Mesendoderm (in vitro differentiated cells): ENCODE data around the gene EDNRA.

ENCODE experiments used
- DNase-seq: peaks from one replicate; pipeline ENCODE4 v3.0.0; 2013
- H2AK5ac ChIP-seq: 2 replicates; pipeline ENCODE4 v1.6.1; 2013; ENCODE audit warnings: low read length, inconsistent platforms
- H2BK120ac ChIP-seq: 2 replicates; pipeline ENCODE4 v1.6.1; 2013; ENCODE audit warnings: low read depth, mild to moderate bottlenecking, low read length, moderate library complexity, mixed read lengths
- H2BK15ac ChIP-seq: replicated peaks from 2 replicates; pipeline ENCODE4 v1.6.1; 2013; ENCODE audit warnings: low read depth, mild to moderate bottlenecking, moderate library complexity
- H2BK5ac ChIP-seq: 2 replicates; pipeline ENCODE4 v1.6.1; 2013; ENCODE audit warnings: low read length, inconsistent platforms
- H3K18ac ChIP-seq: 2 replicates; pipeline ENCODE4 v1.6.1; 2013; ENCODE audit warnings: mild to moderate bottlenecking, low read length, mixed read lengths
- H3K23ac ChIP-seq: one replicate; pipeline ENCODE4 v1.6.1; 2013; ENCODE audit warnings: low read length
- H3K27ac ChIP-seq: 2 replicates; pipeline ENCODE4 v1.5.1; 2013; ENCODE audit warnings: low read depth, mild to moderate bottlenecking, inconsistent platforms, low read length, moderate library complexity
- H3K27me3 ChIP-seq: 2 replicates; pipeline ENCODE4 v1.6.1; 2013; ENCODE audit warnings: low read length, control low read depth, mild to moderate bottlenecking, inconsistent platforms; ENCODE audit not compliant: insufficient read depth, poor library complexity
- H3K36me3 ChIP-seq: 2 replicates; pipeline ENCODE4 v1.6.1; 2013; ENCODE audit warnings: low read length, inconsistent platforms; ENCODE audit not compliant: control insufficient read depth, insufficient read depth
- H3K4ac ChIP-seq: one replicate; pipeline ENCODE4 v1.6.1; 2013; ENCODE audit warnings: low read depth, mild to moderate bottlenecking, low read length, moderate library complexity
- H3K4me1 ChIP-seq: 2 replicates; pipeline ENCODE4 v1.6.1; 2013; ENCODE audit warnings: low read depth, low read length, inconsistent platforms; ENCODE audit not compliant: control insufficient read depth
- H3K4me2 ChIP-seq: 2 replicates; pipeline ENCODE4 v1.6.1; 2013; ENCODE audit warnings: low read length
- H3K4me3 ChIP-seq: 2 replicates; pipeline ENCODE4 v1.5.1; 2013; ENCODE audit warnings: mild to moderate bottlenecking, low read length
- H3K56ac ChIP-seq: one replicate; pipeline ENCODE4 v1.6.1; 2013; ENCODE audit warnings: low read length
- H3K79me1 ChIP-seq: 2 replicates; pipeline ENCODE4 v1.6.1; 2013; ENCODE audit warnings: low read length, inconsistent platforms
- H3K79me2 ChIP-seq: 2 replicates; pipeline ENCODE4 v1.6.1; 2013; ENCODE audit warnings: mild to moderate bottlenecking, low read length; ENCODE audit not compliant: control insufficient read depth, insufficient read depth
- H3K9ac ChIP-seq: 2 replicates; pipeline ENCODE4 v1.6.1; 2013; ENCODE audit warnings: low read length, inconsistent platforms
- H4K5ac ChIP-seq: one replicate; pipeline ENCODE4 v1.6.1; 2013; ENCODE audit warnings: low read length
- H4K8ac ChIP-seq: one replicate; pipeline ENCODE4 v1.6.1; 2013; ENCODE audit warnings: low read depth, mild to moderate bottlenecking, control low read depth, low read length, moderate library complexity
- WGBS: extraction: QIAGEN DNeasy Blood & Tissue Kit; methylation state at CpG from one replicate; pipeline ENCODE4 v1.1.7; 2013; ENCODE audit warnings: low lambda C conversion rate, missing lambda C conversion rate; ENCODE audit not compliant: insufficient coverage; ENCODE audit errors: extremely low coverage; 5-methylcytosine and 5-hydroxymethylcytosine counted together

Gene EDNRA

DNA sequence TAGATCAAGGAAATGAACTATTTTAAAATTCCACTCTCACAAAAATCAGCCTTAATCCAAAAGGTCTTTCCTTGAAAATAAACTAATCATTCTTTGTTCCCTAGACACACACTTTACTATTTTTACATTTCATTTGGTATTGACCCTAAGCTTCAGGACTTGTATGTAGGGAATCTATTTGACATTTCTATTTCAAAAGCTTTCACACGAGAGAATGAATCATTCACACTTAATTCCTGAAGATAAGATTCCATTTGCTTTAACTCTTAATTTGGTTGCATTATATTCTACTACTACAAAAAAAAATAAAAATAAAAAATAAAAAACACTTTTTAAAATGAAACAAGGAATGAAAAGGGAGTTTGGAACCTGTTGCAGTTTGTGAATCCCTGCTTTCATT is 43.7 kb downstream of the EDNRA start:
- Histone ChIP-seq H2BK120ac (no peak overlapping the region), H3K79me2 (no peaks in the 10 kb centered on the region), H3K4ac (no peak overlapping the region), H4K5ac (no peak overlapping the region), H3K56ac (no peak overlapping the region), H3K9ac (no peak overlapping the region), H3K27me3 (no peaks in the 10 kb centered on the region), H3K27ac (no peak overlapping the region), H3K79me1 (no peaks in the 10 kb centered on the region), H3K4me1 (peaks cover 4% of the 10 kb centered on the region), H4K8ac (no peak overlapping the region), H3K36me3 (no peaks in the 10 kb centered on the region), H3K4me2 (no peak overlapping the region), H3K4me3 (no peak overlapping the region), H3K18ac (no peak overlapping the region), H2BK5ac (no peak overlapping the region), H3K23ac (no peak overlapping the region), H2BK15ac (no peak overlapping the region), H2AK5ac (no peak overlapping the region)
- no CpG with 5 or more reads among the region's 1 CpG for WGBS
- DNase-seq, result peak; percentile 7

DNA sequence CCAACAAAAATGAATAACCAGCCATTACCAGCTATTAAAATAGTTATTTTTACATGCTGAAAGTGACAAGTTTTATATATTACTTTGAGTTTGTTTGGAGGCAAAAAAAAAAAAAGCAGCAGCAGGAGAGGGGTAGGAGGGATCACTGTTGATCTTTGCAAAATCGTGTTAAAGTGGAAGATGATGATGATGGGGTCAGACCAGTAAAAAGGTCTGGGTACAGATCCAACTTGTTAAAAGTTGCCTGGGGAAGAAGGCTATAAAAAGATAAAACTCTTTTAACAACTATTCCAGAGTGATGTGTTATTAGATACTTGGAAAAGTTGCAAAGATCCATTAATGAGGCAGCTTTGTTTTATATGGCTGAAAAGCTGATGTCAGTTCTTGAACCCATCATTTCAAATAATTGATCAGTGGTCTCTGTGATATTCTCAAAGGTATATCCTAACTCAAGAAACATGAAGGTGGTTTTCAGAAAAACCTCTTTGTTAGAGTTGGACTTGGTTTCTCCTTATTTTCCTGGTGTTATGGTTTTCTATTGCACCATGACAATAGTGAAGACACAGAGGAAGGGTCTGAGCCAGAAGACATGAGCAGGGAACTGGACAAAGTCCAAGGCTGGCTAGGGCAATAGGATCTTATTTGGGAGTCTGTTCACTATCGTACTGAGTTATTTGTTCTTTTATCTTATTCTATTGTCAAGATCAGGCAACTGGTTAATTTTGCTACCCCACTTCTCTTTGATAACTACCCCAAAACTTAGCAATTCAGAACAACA is 44.8 kb downstream of the EDNRA start:
- Histone ChIP-seq H3K79me1 (no peaks in the 10 kb centered on the region), H2BK5ac (peak overlapping the region; percentile 39), H3K4me3 (no peak overlapping the region), H2BK15ac (no peak overlapping the region), H2AK5ac (no peak overlapping the region), H3K4me2 (no peak overlapping the region), H3K79me2 (no peaks in the 10 kb centered on the region), H3K27me3 (no peaks in the 10 kb centered on the region), H3K4ac (no peak overlapping the region), H4K5ac (no peak overlapping the region), H2BK120ac (no peak overlapping the region), H3K27ac (no peak overlapping the region), H3K23ac (no peak overlapping the region), H3K36me3 (no peaks in the 10 kb centered on the region), H4K8ac (no peak overlapping the region), H3K9ac (no peak overlapping the region), H3K4me1 (peaks cover 4% of the 10 kb centered on the region), H3K56ac (no peak overlapping the region), H3K18ac (no peak overlapping the region)
- no peak for DNase-seq
- no CpG with 5 or more reads among the region's 2 CpGs for WGBS

DNA sequence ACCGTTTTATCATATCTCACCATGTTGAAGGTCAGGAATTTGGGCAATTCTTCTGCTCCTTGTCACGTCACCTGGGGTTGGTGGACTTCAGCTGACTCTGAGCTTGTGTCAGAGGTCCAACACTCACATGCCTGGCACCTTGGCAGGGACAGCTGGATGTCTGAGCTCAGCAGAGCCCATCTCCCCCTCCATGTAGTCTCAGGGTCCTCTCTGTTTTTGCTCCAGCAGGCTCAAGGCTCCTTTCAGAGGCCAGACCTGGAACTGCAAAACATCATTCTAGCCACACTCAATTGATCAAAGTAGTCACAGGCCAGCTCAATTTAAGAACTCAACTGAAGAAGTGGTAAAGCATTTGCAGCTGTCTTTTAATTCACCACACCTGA is 45.4 kb downstream of the EDNRA start:
- H2BK120ac ChIP-seq, result no peak overlapping the region
- H2BK15ac ChIP-seq, result no peak overlapping the region
- H3K4me3 ChIP-seq, result no peak overlapping the region
- no peak overlapping the region for H3K27ac ChIP-seq
- H3K4me1 ChIP-seq, result peaks cover 4% of the 10 kb centered on the region
- peak overlapping the region; percentile 5 for H2BK5ac ChIP-seq
- H3K27me3 ChIP-seq, result no peaks in the 10 kb centered on the region
- H3K23ac ChIP-seq, result no peak overlapping the region
- no peaks in the 10 kb centered on the region for H3K79me2 ChIP-seq
- peak overlapping the region; percentile 8 for H3K56ac ChIP-seq
- no peak overlapping the region for H3K4me2 ChIP-seq
- H4K8ac ChIP-seq, result no peak overlapping the region
- H3K79me1 ChIP-seq, result no peaks in the 10 kb centered on the region
- H3K18ac ChIP-seq, result no peak overlapping the region
- H3K4ac ChIP-seq, result no peak overlapping the region
- no peak overlapping the region for H2AK5ac ChIP-seq
- no peak overlapping the region for H4K5ac ChIP-seq
- H3K9ac ChIP-seq, result no peak overlapping the region
- DNase-seq, result peak; percentile 61
- no peaks in the 10 kb centered on the region for H3K36me3 ChIP-seq
- no CpG with 5 or more reads among the region's 2 CpGs for WGBS

DNA sequence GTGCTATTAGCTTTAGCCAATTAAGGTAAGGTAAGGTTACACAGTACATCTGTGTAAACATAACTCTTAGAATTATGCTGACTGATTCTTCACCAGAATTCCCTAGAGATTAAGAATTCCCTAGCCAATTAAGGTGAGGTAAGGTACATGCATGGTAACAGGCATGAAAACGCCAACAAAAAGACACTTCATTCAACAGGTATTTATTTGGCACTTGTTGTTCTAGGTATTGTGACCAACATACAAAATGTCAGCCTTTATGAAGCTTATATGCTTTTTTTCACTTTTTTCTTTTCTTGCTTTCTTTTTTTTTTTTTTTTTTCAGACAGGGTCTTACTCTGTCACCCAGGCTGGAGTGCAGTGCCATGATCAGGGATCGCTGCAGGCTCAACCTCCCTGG is 47.2 kb downstream of the EDNRA start:
- no peaks in the 10 kb centered on the region for H3K36me3 ChIP-seq
- no peak overlapping the region for H2AK5ac ChIP-seq
- no peaks in the 10 kb centered on the region for H3K27me3 ChIP-seq
- no peak overlapping the region for H4K5ac ChIP-seq
- DNase-seq, result no peak
- H3K18ac ChIP-seq, result no peak overlapping the region
- H3K9ac ChIP-seq, result no peak overlapping the region
- no peak overlapping the region for H3K27ac ChIP-seq
- no peak overlapping the region for H3K4me3 ChIP-seq
- H3K79me1 ChIP-seq, result no peaks in the 10 kb centered on the region
- H2BK15ac ChIP-seq, result no peak overlapping the region
- H2BK120ac ChIP-seq, result no peak overlapping the region
- no peak overlapping the region for H3K4ac ChIP-seq
- no peak overlapping the region for H3K4me2 ChIP-seq
- no peaks in the 10 kb centered on the region for H3K4me1 ChIP-seq
- H4K8ac ChIP-seq, result no peak overlapping the region
- H3K79me2 ChIP-seq, result no peaks in the 10 kb centered on the region
- H2BK5ac ChIP-seq, result no peak overlapping the region
- no CpG with 5 or more reads among the region's 2 CpGs for WGBS
- no peak overlapping the region for H3K23ac ChIP-seq
- no peak overlapping the region for H3K56ac ChIP-seq

DNA sequence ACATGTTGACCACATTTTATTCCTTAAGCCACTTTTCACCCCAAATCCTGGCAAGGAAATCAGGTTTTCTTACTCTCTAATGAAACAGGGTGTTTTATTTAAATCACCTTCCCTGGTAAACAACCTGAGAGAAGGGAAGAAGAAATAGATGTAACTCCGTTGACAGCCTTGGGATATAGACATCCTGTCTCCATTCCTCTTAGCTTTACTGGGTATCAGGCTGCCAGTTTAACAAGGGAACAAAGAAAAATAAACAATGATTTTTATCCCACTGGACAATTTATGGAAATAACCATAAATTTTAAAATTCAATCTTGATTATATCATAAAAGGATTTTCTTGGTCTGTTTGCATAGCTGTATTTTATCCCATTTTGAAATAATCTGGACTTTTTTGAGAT is 49.2 kb downstream of the EDNRA start:
- Histone ChIP-seq H4K5ac (no peak overlapping the region), H3K4ac (no peak overlapping the region), H2BK120ac (no peak overlapping the region), H3K27me3 (no peaks in the 10 kb centered on the region), H3K4me1 (no peaks in the 10 kb centered on the region), H3K79me2 (no peaks in the 10 kb centered on the region), H2BK5ac (no peak overlapping the region), H3K79me1 (no peaks in the 10 kb centered on the region), H3K27ac (no peak overlapping the region), H3K4me2 (no peak overlapping the region), H3K56ac (no peak overlapping the region), H3K36me3 (no peaks in the 10 kb centered on the region), H3K9ac (no peak overlapping the region), H3K18ac (no peak overlapping the region), H2AK5ac (no peak overlapping the region), H3K4me3 (no peak overlapping the region), H4K8ac (no peak overlapping the region), H3K23ac (no peak overlapping the region), H2BK15ac (no peak overlapping the region)
- no peak for DNase-seq
- WGBS, result no CpG with 5 or more reads among the region's 1 CpG

DNA sequence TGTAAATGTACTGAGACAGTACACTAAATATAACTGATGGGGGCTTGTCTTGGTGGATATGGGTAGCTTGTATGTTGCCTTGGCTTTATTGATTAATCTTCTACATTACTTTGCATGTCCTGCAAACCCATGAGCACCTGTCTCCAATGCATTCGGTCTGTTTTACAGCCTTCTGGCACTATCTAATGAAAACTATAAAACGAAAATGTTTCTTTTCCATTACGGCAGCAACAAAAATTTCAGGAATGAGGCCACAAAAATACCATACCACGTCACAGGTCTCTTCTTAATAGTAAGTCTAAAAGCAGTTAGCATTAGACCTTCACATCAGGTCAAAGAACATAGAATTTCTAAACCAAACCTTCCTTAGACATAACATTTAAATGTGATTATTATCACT is 49.8 kb downstream of the EDNRA start:
- H3K79me2 ChIP-seq, result no peaks in the 10 kb centered on the region
- no peak overlapping the region for H2BK120ac ChIP-seq
- H2BK5ac ChIP-seq, result no peak overlapping the region
- H3K18ac ChIP-seq, result no peak overlapping the region
- H3K4me3 ChIP-seq, result no peak overlapping the region
- no peak for DNase-seq
- H3K4me1 ChIP-seq, result no peaks in the 10 kb centered on the region
- H3K36me3 ChIP-seq, result no peaks in the 10 kb centered on the region
- no CpG with 5 or more reads among the region's 4 CpGs for WGBS
- H2BK15ac ChIP-seq, result no peak overlapping the region
- H4K8ac ChIP-seq, result no peak overlapping the region
- no peaks in the 10 kb centered on the region for H3K27me3 ChIP-seq
- no peak overlapping the region for H3K4me2 ChIP-seq
- H3K4ac ChIP-seq, result no peak overlapping the region
- no peak overlapping the region for H3K23ac ChIP-seq
- no peaks in the 10 kb centered on the region for H3K79me1 ChIP-seq
- H3K9ac ChIP-seq, result no peak overlapping the region
- H4K5ac ChIP-seq, result no peak overlapping the region
- H2AK5ac ChIP-seq, result no peak overlapping the region
- no peak overlapping the region for H3K56ac ChIP-seq
- H3K27ac ChIP-seq, result no peak overlapping the region
